H9 (cell line): ENCODE measurements around the gene SCLY. TPM values are rescaled to one million over a fixed set of nuclear protein-coding genes. Genes with fewer than 3 reads are reported as not detected.
A peak's percentile ranks its signal among the peaks of the same experiment; 100 is the strongest.

Experiments
- DNase-seq: peaks from one replicate; pipeline ENCODE4 v3.0.0-alpha.2; 2017
- H2AFZ ChIP-seq: one replicate; pipeline ENCODE4 v1.6.1; 2013; ENCODE audit warnings: mild to moderate bottlenecking, low read length, control low read depth, moderate library complexity
- H2AK5ac ChIP-seq: 2 replicates; pipeline ENCODE4 v1.6.1; 2013; ENCODE audit warnings: low read length, control low read depth, mixed read lengths; ENCODE audit not compliant: insufficient read length
- H2BK120ac ChIP-seq: one replicate; pipeline ENCODE4 v1.6.1; 2013; ENCODE audit warnings: low read depth, mild to moderate bottlenecking, low read length, control low read depth, inconsistent platforms; ENCODE audit not compliant: poor library complexity, severe bottlenecking
- H2BK12ac ChIP-seq: 2 replicates; pipeline ENCODE4 v1.6.1; 2013; ENCODE audit warnings: low read length, control low read depth, mixed read lengths, low read depth; ENCODE audit not compliant: insufficient read length
- H2BK15ac ChIP-seq: 2 replicates; pipeline ENCODE4 v1.6.1; 2013; ENCODE audit warnings: low read depth, low read length, control low read depth
- H2BK20ac ChIP-seq: one replicate; pipeline ENCODE4 v1.6.1; 2013; ENCODE audit warnings: low read depth, mild to moderate bottlenecking, low read length, control low read depth, inconsistent platforms; ENCODE audit not compliant: poor library complexity, severe bottlenecking
- H2BK5ac ChIP-seq: 2 replicates; pipeline ENCODE4 v1.6.1; 2013; ENCODE audit warnings: low read length, control low read depth, mixed read lengths; ENCODE audit not compliant: insufficient read length
- H3K14ac ChIP-seq: 2 replicates; pipeline ENCODE4 v1.6.1; 2013; ENCODE audit warnings: low read length, control low read depth; ENCODE audit not compliant: insufficient read depth
- H3K18ac ChIP-seq: 2 replicates; pipeline ENCODE4 v1.6.1; 2013; ENCODE audit warnings: low read depth, mild to moderate bottlenecking, mixed read lengths, low read length, control low read depth; ENCODE audit not compliant: insufficient read length
- H3K23ac ChIP-seq: 2 replicates; pipeline ENCODE4 v1.6.1; 2013; ENCODE audit warnings: low read length, control low read depth, mixed read lengths, low read depth; ENCODE audit not compliant: insufficient read length
- H3K23me2 ChIP-seq: 2 replicates; pipeline ENCODE4 v1.6.1; 2013; ENCODE audit warnings: low read depth, mild to moderate bottlenecking, mixed read lengths, low read length, control low read depth; ENCODE audit not compliant: insufficient read length, poor library complexity, severe bottlenecking
- H3K27ac ChIP-seq: 2 replicates; pipeline ENCODE4 v1.5.1; 2013; ENCODE audit warnings: low read length, control low read depth, mixed read lengths, low read depth; ENCODE audit not compliant: insufficient read length
- H3K27me3 ChIP-seq: 2 replicates; pipeline ENCODE4 v1.6.1; 2013; ENCODE audit warnings: low read length, control low read depth, inconsistent platforms; ENCODE audit not compliant: insufficient read depth
- H3K4ac ChIP-seq: 2 replicates; pipeline ENCODE4 v1.6.1; 2013; ENCODE audit warnings: low read depth, mild to moderate bottlenecking, control low read depth, inconsistent platforms, low read length, moderate library complexity
- H3K4me1 ChIP-seq: 2 replicates; pipeline ENCODE4 v1.6.1; 2013; ENCODE audit warnings: low read length, control low read depth, inconsistent platforms; ENCODE audit not compliant: insufficient read depth
- H3K4me2 ChIP-seq: 2 replicates; pipeline ENCODE4 v1.6.1; 2013; ENCODE audit warnings: low read length, control low read depth, mixed read lengths; ENCODE audit not compliant: insufficient read length, insufficient read depth
- H3K56ac ChIP-seq: 2 replicates; pipeline ENCODE4 v1.6.1; 2013; ENCODE audit warnings: low read depth, mild to moderate bottlenecking, mixed read lengths, low read length, control low read depth; ENCODE audit not compliant: insufficient read length
- H3K79me1 ChIP-seq: 2 replicates; pipeline ENCODE4 v1.6.1; 2013; ENCODE audit warnings: low read depth, mild to moderate bottlenecking, moderate library complexity, low read length, control low read depth, inconsistent platforms; ENCODE audit not compliant: insufficient read depth, poor library complexity, severe bottlenecking
- H3K79me2 ChIP-seq: 2 replicates; pipeline ENCODE4 v1.6.1; 2013; ENCODE audit warnings: low read length, control low read depth, inconsistent platforms; ENCODE audit not compliant: insufficient read depth
- H3K9ac ChIP-seq: 2 replicates; pipeline ENCODE4 v1.6.1; 2013; ENCODE audit warnings: low read length, control low read depth, mixed read lengths; ENCODE audit not compliant: insufficient read length; ENCODE audit errors: extremely low read depth
- H3K9me3 ChIP-seq: one replicate; pipeline ENCODE4 v1.6.1; 2013; ENCODE audit warnings: low read depth, low read length, inconsistent platforms; ENCODE audit not compliant: control insufficient read depth
- H3T11ph ChIP-seq: one replicate; pipeline ENCODE4 v1.6.1; 2013; ENCODE audit warnings: mild to moderate bottlenecking, low read length, control low read depth, inconsistent platforms
- H4K20me1 ChIP-seq: one replicate; pipeline ENCODE4 v1.6.1; 2013; ENCODE audit not compliant: control insufficient read depth, insufficient read length, insufficient read depth
- H4K5ac ChIP-seq: 2 replicates; pipeline ENCODE4 v1.6.1; 2013; ENCODE audit warnings: low read depth, mild to moderate bottlenecking, mixed read lengths, low read length, control low read depth; ENCODE audit not compliant: insufficient read length
- H4K8ac ChIP-seq: replicated peaks from 2 replicates; pipeline ENCODE4 v1.6.1; 2013; ENCODE audit warnings: low read length, control low read depth, mixed read lengths, low read depth; ENCODE audit not compliant: insufficient read length
- H4K91ac ChIP-seq: 2 replicates; pipeline ENCODE4 v1.6.1; 2013; ENCODE audit warnings: low read depth, mild to moderate bottlenecking, moderate library complexity, mixed read lengths, low read length, control low read depth; ENCODE audit not compliant: insufficient read length
- H3K27ac Mint-ChIP-seq, 3 experiments: 2 replicates in 2 of 3; 3 replicates in 1 of 3; pipeline ENCODE4 v1.8.0; 2020 to 2021; ENCODE audit warnings: mixed read lengths in 3 of 3, mild to moderate bottlenecking in 1 of 3, moderate library complexity in 1 of 3
- H3K27me3 Mint-ChIP-seq: 2 replicates; pipeline ENCODE4 v1.8.0; 2021; ENCODE audit warnings: low read depth, mild to moderate bottlenecking, moderate library complexity, mixed read lengths
- H3K36me3 Mint-ChIP-seq, 3 experiments: 2 replicates in 2 of 3; 3 replicates in 1 of 3; pipeline ENCODE4 v1.8.0; 2020 to 2021; ENCODE audit warnings: low read depth in 3 of 3, mixed read lengths in 3 of 3; ENCODE audit not compliant: insufficient read depth in 1 of 3
- H3K4me1 Mint-ChIP-seq, 2 experiments: 2 replicates each; pipeline ENCODE4 v1.8.0; 2020; ENCODE audit warnings: mixed read lengths in 2 of 2
- H3K4me3 Mint-ChIP-seq, 2 experiments: 2 replicates in 1 of 2; 3 replicates in 1 of 2; pipeline ENCODE4 v1.8.0; 2020 to 2021; ENCODE audit warnings: mild to moderate bottlenecking in 2 of 2, mixed read lengths in 2 of 2, moderate library complexity in 1 of 2
- H3K9me3 Mint-ChIP-seq, 2 experiments: 2 replicates in 1 of 2; 3 replicates in 1 of 2; pipeline ENCODE4 v1.8.0; 2020; ENCODE audit warnings: mild to moderate bottlenecking in 2 of 2, mixed read lengths in 2 of 2, moderate library complexity in 1 of 2
- WGBS: extraction: QIAGEN DNeasy Blood & Tissue Kit; methylation state at CpG from one replicate; pipeline ENCODE4 v1.1.7; 2013; ENCODE audit warnings: missing lambda C conversion rate, low lambda C conversion rate, mixed read lengths; ENCODE audit not compliant: insufficient read length; ENCODE audit errors: extremely low coverage; 5-methylcytosine and 5-hydroxymethylcytosine counted together
- total RNA-seq: library from RNA; stranded (reverse); gene quantifications from 2 replicates; pipeline ENCODE4 v1.2.1, GENCODE V29; 2021
- TF ChIP-seq, protein P1 (sequence below): fragments of 200-600 bp; sonication (generic); conservative IDR thresholded peaks from 3 replicates; pipeline ENCODE4 v1.8.0; 2021; ENCODE audit warnings: antibody characterized with exemption, mild to moderate bottlenecking

The SCLY gene
- total RNA-seq, 1 experiment from 2014 or later, result 55.3 TPM

DNA sequence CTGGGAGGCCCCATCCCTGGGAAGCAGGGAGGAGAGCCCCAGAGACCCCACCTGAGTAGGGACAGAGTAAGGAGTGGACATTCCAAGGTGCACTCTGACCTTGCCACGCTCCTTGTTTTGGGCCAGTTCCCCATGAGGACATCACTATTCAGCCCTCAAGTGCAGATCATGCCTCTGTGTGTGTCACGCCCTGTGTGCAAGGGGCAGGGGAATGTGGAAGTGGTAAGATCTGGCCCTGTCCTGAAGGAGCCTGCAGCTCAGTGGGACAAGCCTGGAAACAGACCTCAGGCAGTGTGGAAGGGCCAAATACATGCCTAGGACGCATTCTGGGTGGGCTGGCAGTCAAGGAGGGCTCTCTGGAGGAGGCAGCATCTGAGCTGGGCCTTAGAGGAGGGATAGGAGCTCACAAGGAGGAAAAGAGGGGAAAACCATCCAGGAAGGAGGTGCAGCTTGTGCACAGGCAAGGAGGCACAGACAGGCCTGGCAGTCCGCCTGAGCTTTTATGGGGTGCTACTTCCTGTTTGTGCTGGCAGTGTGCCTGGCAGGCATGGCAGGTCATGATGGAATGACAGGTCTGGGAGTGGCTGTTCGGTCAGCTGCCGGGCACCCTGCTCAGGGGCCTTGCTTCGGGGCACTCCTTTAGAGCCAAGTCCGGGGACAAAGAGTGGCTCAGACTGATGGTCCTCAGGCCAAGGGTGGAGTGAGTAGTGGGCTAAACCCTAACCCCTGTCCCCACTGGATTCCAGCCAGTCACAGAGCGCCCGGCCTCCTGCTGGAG is 80.9 kb downstream of the SCLY start:
- H3K27ac ChIP-seq, result no peak overlapping the region
- no CpG with 5 or more reads among the region's 10 CpGs for WGBS
- no peak overlapping the region for H3K18ac ChIP-seq
- H4K5ac ChIP-seq, result no peak overlapping the region
- H3K27me3 Mint-ChIP-seq, result no peaks in the 10 kb centered on the region; the same call in 1 of the 2 replicates
- H3K27ac Mint-ChIP-seq, result peak overlapping the region; percentile 35 to 93 (median 89); a peak in 4 of 7 replicates
- H3K27me3 ChIP-seq, result no peaks in the 10 kb centered on the region
- H2BK120ac ChIP-seq, result no peak overlapping the region
- H3K56ac ChIP-seq, result no peak overlapping the region
- H3K9me3 Mint-ChIP-seq, result no peaks in the 10 kb centered on the region
- H2AK5ac ChIP-seq, result no peak overlapping the region
- H4K8ac ChIP-seq, result no peak overlapping the region
- H3K23me2 ChIP-seq, result no peaks in the 10 kb centered on the region
- TF ChIP-seq, protein P1, sequence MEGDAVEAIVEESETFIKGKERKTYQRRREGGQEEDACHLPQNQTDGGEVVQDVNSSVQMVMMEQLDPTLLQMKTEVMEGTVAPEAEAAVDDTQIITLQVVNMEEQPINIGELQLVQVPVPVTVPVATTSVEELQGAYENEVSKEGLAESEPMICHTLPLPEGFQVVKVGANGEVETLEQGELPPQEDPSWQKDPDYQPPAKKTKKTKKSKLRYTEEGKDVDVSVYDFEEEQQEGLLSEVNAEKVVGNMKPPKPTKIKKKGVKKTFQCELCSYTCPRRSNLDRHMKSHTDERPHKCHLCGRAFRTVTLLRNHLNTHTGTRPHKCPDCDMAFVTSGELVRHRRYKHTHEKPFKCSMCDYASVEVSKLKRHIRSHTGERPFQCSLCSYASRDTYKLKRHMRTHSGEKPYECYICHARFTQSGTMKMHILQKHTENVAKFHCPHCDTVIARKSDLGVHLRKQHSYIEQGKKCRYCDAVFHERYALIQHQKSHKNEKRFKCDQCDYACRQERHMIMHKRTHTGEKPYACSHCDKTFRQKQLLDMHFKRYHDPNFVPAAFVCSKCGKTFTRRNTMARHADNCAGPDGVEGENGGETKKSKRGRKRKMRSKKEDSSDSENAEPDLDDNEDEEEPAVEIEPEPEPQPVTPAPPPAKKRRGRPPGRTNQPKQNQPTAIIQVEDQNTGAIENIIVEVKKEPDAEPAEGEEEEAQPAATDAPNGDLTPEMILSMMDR, result no peak
- peaks cover 2% of the 10 kb centered on the region for H4K20me1 ChIP-seq
- DNase-seq, result no peak
- no peak overlapping the region for H4K91ac ChIP-seq
- no peaks in the 10 kb centered on the region for H3K4me1 Mint-ChIP-seq
- no peak overlapping the region for H2BK12ac ChIP-seq
- no peaks in the 10 kb centered on the region for H3K36me3 Mint-ChIP-seq
- H3K14ac ChIP-seq, result no peak overlapping the region
- H3T11ph ChIP-seq, result no peak overlapping the region
- no peak overlapping the region for H3K4me2 ChIP-seq
- H3K4me1 ChIP-seq, result no peaks in the 10 kb centered on the region
- H2BK20ac ChIP-seq, result no peak overlapping the region
- no peak overlapping the region for H2BK15ac ChIP-seq
- no peaks in the 10 kb centered on the region for H3K79me1 ChIP-seq
- no peak overlapping the region for H2BK5ac ChIP-seq
- no peak overlapping the region for H3K23ac ChIP-seq
- H3K4ac ChIP-seq, result no peak overlapping the region
- no peak overlapping the region for H2AFZ ChIP-seq
- H3K9ac ChIP-seq, result no peak overlapping the region
- H3K4me3 Mint-ChIP-seq, result no peak overlapping the region
- no peaks in the 10 kb centered on the region for H3K9me3 ChIP-seq
- H3K79me2 ChIP-seq, result no peaks in the 10 kb centered on the region
